IPS-15b (cell line): ENCODE results near the gene DCAF16.

Experiments used
- H3K27me3 ChIP-seq: one replicate; pipeline ENCODE4 v1.6.1; 2013; ENCODE audit warnings: low read length; ENCODE audit not compliant: control insufficient read depth, insufficient read depth
- H3K36me3 ChIP-seq: one replicate; pipeline ENCODE4 v1.6.1; 2013; ENCODE audit warnings: low read length; ENCODE audit not compliant: control insufficient read depth, insufficient read depth
- H3K4me1 ChIP-seq: one replicate; pipeline ENCODE4 v1.6.1; 2013; ENCODE audit warnings: mild to moderate bottlenecking, low read length; ENCODE audit not compliant: control insufficient read depth, insufficient read depth
- H3K4me3 ChIP-seq: one replicate; pipeline ENCODE4 v1.5.1; 2013; ENCODE audit warnings: low read depth, low read length
- H3K9ac ChIP-seq: one replicate; pipeline ENCODE4 v1.6.1; 2013; ENCODE audit warnings: low read depth, mild to moderate bottlenecking, low read length
- H3K9me3 ChIP-seq: one replicate; pipeline ENCODE4 v1.6.1; 2013; ENCODE audit warnings: mild to moderate bottlenecking, low read length; ENCODE audit not compliant: control insufficient read depth, insufficient read depth

The DCAF16 gene

DNA sequence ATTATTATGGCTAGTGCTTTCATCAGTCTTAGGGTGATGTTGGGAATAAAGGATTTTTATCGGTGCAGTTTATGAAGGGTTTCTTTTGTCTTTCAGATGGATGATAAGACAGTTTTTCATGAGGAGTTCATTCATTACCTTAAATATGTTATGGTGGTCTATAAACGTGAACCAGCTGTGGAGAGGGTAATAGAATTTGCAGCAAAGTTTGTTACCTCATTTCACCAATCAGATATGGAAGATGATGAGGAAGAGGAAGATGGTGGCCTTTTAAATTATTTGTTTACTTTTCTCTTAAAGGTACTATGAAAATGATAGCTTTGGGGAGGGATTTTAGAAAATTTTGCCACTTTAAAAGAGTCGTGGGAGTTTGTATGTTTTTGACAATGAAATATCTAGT lies 1.6 kb upstream of the DCAF16 start:
- H3K27me3 ChIP-seq: no peaks in the 10 kb centered on the region
- peak overlapping the region; percentile 76 for H3K4me3 ChIP-seq
- H3K36me3 ChIP-seq: peaks cover 7% of the 10 kb centered on the region
- H3K4me1 ChIP-seq: peaks cover 8% of the 10 kb centered on the region
- no peaks in the 10 kb centered on the region for H3K9me3 ChIP-seq
- no peak overlapping the region for H3K9ac ChIP-seq

DNA sequence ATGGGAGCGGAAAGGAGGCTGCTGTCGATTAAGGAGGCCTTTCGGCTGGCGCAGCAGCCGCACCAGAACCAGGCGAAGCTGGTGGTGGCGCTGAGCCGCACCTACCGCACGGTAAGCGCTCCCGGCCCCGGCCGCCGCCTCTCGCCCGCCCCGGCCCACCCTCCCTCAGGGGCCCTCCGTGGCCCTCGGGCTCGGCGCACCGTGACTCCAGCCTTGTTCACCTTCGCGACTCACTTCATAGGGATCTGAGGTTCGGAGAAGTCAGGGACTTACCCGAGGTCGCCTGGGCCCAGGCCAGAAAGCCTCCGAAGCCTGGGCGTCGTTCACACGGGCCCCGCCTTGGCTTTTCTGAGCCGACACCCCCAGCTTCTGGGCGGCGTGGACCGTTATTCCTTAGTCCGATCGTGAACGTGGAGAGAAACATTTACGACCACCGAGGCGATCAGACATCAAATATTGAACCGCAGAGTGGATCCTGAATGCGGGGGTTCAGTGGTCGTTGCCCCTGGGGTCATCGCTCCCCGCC lies 584 bp upstream of the DCAF16 start:
- no peaks in the 10 kb centered on the region for H3K9me3 ChIP-seq
- H3K4me3 ChIP-seq: peak overlapping the region; percentile 76
- H3K4me1 ChIP-seq: peaks cover 8% of the 10 kb centered on the region
- no peaks in the 10 kb centered on the region for H3K27me3 ChIP-seq
- peak overlapping the region; percentile 80 for H3K9ac ChIP-seq
- H3K36me3 ChIP-seq: peaks cover 5% of the 10 kb centered on the region

DNA sequence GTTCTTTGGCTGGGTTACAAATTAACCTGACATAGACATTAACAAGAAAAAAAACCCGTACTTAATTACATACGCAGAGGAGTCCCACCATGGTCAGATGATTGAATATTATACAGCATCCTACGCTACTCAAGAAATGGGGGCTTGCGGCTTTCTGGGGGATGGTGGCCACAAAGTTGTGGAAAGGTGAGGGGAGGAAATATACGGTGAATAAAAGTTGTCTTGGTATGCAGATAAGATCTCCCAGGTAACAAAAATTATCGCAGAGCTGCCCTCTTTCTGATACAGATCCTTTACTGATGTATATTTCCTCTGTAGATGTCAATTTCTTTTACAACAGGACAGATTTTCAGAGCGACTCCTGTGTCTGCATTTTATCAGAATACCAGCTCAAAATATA lies 890 bp downstream of the DCAF16 start:
- no peaks in the 10 kb centered on the region for H3K9me3 ChIP-seq
- H3K27me3 ChIP-seq: no peaks in the 10 kb centered on the region
- peak overlapping the region; percentile 96 for H3K9ac ChIP-seq
- H3K36me3 ChIP-seq: peaks cover 4% of the 10 kb centered on the region
- peaks cover 8% of the 10 kb centered on the region for H3K4me1 ChIP-seq
- H3K4me3 ChIP-seq: peak overlapping the region; percentile 96

DNA sequence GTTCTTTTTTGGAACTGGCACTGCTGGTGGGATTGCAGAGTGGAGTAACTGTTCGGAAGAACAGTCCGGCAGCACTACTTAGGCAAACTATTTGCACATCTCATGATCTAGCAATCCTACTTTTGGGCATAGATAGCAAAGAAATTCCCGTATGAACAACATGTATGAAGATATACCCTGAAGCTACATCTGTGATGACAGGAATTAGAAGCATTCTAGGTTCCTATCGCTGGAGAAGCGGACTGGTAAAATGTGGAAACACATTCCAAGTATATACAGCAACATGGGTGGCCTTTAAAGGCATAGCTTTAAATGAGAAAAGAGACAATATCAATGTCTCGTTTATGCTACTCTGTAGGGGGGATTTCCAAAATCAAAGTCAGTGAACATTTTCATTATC lies 3.1 kb downstream of the DCAF16 start:
- Histone ChIP-seq H3K9me3 (no peaks in the 10 kb centered on the region), H3K4me1 (peaks cover 8% of the 10 kb centered on the region), H3K27me3 (no peaks in the 10 kb centered on the region), H3K9ac (no peak overlapping the region), H3K36me3 (peaks cover 20% of the 10 kb centered on the region), H3K4me3 (peak overlapping the region; percentile 19)

DNA sequence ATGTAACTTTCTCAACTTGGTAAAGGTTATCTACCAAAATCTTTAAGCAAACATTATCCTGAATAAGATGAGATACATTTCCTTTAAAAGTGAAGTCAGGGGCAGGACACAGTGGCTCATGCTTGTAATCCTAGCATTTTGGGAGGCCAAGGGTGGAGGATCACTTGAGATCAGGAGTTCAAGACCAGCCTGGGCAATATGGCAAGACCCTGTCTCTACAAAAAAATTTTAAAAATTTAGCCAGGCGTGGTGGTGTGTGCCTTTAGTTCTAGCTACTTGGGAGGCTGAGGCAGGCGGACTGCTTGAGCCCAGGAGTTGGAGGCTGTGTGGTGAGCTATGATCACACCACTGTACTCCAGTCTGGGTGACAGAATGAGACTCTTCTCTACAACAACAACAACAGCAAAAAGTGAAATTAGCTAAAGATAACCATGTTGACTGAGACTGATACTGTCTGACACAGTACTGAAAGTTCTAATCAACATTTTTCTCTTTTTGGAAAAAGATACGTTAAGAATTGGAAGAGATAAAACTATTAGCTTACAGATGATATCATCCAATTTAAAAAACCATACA lies 4.9 kb downstream of the DCAF16 start:
- Histone ChIP-seq H3K27me3 (no peaks in the 10 kb centered on the region), H3K36me3 (peaks cover 20% of the 10 kb centered on the region), H3K4me3 (no peak overlapping the region), H3K4me1 (peaks cover 8% of the 10 kb centered on the region), H3K9ac (no peak overlapping the region), H3K9me3 (no peaks in the 10 kb centered on the region)

DNA sequence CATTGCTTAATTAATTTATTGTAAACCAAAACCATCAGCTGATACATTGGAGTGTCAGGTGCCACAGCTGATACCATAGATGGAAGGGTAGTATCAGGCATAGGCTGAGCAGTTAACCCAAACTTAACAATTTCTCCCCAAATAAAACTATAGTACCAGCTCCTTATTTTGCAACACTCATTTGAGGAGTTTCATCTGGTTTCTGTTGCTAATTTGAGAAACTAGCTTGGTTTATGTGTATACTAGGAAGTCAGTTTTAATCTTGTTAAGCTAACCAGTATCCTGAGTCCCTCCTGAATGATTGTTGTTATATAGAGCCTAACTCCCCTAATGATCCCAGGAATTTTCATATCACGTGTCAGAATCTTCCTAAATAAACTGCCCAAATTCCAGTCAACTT lies 12.7 kb downstream of the DCAF16 start:
- peaks cover 6% of the 10 kb centered on the region for H3K36me3 ChIP-seq
- H3K9me3 ChIP-seq: no peaks in the 10 kb centered on the region

DNA sequence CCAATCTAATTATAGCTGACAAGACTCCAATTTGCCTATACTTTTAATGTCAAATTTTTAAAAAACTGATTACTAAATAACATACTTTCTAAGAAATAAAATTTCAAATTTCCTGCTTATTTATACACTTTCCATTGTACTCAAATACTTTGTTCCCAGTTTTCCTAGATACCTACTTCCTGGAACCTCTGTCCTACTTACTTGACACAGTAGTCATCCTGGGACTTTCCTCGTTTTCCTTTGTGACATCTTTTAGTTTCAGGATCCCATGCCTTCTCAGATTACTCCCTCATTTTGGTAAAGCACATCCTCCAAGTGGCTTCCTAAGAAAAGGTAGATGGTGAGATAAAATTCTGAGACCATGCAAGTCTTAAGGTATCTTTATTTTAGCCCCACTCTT lies 15.8 kb downstream of the DCAF16 start:
- no peaks in the 10 kb centered on the region for H3K27me3 ChIP-seq
- no peaks in the 10 kb centered on the region for H3K9me3 ChIP-seq
- no peak overlapping the region for H3K4me3 ChIP-seq
- no peaks in the 10 kb centered on the region for H3K4me1 ChIP-seq
- no peaks in the 10 kb centered on the region for H3K36me3 ChIP-seq
- no peak overlapping the region for H3K9ac ChIP-seq

More for the DNA sequence above, 12.7 kb downstream of the DCAF16 start:
- no peak overlapping the region for H3K4me3 ChIP-seq
- no peaks in the 10 kb centered on the region for H3K4me1 ChIP-seq
- no peaks in the 10 kb centered on the region for H3K27me3 ChIP-seq
- H3K9ac ChIP-seq: no peak overlapping the region

DNA sequence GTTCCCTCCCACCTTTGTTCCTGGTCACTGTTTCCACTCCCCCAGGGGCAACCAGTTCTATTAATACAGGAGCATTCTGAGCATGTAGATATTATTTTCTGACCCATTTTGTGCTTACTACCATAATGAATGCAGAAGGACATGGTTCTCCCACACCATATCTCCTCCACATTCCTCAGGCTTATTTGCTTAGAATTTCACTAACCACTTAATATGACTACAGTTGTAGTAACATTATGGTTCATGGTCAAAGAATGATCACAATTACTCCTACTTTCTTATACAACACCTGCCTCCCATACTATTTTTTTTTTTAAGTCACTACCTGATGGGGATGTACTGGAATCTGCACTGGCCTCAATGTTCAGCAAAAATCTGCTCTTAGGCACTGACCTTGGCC lies 21.6 kb downstream of the DCAF16 start:
- no peak overlapping the region for H3K4me3 ChIP-seq
- no peaks in the 10 kb centered on the region for H3K27me3 ChIP-seq
- no peaks in the 10 kb centered on the region for H3K36me3 ChIP-seq

DNA sequence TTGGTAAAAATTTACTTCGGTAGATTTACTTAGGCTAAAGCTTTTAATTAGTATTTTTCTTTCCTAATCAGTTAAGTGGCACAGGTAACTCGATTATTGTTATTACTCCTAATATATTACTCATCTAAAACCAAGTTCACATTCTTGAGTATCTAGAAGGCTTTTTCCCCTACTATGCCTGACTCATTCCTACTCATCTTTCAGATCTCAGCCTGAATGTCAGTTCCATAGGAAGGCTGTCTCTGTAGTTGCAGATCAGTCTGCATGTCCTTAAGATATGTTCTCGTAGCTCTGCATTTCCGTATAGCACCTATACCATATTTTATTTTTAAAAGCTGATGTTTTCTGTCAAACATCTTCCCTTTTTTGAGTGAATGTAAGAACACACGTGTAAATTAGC lies 23.2 kb downstream of the DCAF16 start:
- H3K27me3 ChIP-seq: peaks cover 14% of the 10 kb centered on the region
- H3K4me3 ChIP-seq: no peak overlapping the region
- no peaks in the 10 kb centered on the region for H3K4me1 ChIP-seq
- no peak overlapping the region for H3K9ac ChIP-seq
- no peaks in the 10 kb centered on the region for H3K36me3 ChIP-seq
- no peaks in the 10 kb centered on the region for H3K9me3 ChIP-seq

More for the DNA sequence above, 21.6 kb downstream of the DCAF16 start:
- Histone ChIP-seq H3K4me1 (no peaks in the 10 kb centered on the region), H3K9me3 (no peaks in the 10 kb centered on the region), H3K9ac (no peak overlapping the region)

DNA sequence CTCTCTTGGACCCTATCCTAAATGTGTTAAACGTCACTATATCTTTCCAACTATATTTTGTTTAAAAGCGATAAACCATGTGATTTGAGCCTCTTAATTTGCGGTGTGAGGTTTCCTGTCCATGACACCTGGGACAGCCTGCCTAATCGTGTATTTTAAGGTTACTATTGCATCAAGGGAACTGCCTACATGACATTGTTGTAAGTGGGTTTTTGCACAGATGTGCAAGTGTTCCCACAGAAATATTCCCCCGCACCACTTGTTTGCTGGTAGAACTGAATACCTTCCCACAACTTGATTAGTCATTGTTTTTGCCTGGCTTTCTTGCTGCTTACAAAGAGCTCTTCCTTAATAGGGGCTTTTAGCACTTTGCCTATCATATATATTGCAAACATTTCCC lies 24.0 kb downstream of the DCAF16 start:
- Histone ChIP-seq H3K9ac (no peak overlapping the region), H3K9me3 (no peaks in the 10 kb centered on the region), H3K36me3 (no peaks in the 10 kb centered on the region), H3K4me1 (no peaks in the 10 kb centered on the region), H3K27me3 (peaks cover 21% of the 10 kb centered on the region), H3K4me3 (no peak overlapping the region)

DNA sequence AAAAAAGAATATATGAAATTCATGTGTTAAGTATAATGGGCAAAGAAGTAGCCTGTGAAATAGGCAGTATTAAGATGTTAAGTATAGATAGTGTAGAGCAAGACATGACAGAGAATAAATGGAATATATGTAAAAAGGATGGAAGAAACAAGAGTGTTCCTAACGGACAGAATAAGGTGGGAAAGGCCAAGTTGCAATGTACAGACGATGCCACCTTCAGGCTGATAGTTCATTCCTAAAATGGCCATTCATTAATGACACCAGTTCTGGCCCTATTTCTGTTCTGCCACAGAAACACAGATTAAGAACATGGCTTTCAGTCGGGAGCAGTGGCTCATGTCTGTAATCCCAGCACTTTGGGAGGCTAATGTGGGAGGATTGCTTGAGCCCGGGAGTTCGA lies 24.7 kb downstream of the DCAF16 start:
- Histone ChIP-seq H3K9me3 (no peaks in the 10 kb centered on the region), H3K27me3 (peaks cover 28% of the 10 kb centered on the region), H3K36me3 (no peaks in the 10 kb centered on the region), H3K4me1 (no peaks in the 10 kb centered on the region), H3K4me3 (no peak overlapping the region), H3K9ac (no peak overlapping the region)

DNA sequence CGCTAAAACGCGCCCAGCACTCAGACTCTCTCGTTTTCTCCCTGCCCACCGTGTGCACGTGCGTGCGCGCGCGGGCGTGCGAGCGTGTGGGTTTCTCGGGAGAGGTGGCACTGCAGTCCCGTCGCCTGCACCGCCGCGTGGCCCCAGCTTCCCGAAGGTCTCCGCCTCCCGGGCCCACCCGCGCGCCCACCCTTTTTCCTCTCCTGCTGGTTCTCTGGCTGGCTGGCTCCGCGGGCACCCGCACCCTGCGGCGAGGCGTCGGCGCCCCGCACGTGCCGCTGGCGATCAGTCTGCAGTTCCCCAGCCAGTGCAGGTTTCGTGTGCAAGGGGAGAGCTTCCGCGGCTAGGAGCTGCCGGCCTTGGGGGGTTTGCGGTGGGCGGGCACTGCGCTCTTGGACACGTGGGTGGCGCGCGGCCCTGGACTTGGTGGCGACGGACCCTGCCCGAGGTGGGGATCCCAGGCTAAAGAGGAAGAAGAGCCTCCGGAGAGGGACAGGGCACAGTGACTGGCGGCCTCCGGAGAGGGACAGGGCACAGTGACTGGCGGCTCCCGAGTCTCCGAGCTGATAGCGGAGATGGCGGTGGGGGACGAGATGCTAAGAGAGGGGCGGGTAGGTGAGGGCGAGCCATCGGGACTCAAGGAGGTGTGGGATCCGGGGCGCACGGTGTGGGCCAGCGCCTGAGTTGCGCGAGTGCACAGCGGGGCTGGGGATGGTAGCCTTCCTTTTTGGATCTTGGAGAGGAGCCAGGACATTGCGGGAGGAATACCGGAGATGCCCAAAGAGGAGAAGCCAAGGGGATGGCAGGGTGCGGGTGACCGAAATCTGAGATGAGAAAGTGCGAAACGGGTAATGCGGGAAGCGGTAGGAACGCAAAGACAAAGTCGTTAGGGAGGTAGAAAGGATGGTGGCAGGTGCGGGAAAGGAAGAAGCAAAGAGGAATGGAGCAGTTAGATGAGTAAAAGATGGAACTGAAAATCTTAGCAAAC lies 29.0 kb downstream of the DCAF16 start, which contains the start of gene FAM184B:
FAM184B (minus strand) TSS at position 322 of the 988 bp plus-strand sequence. CDS start 322 bp downstream, outside the sequence.
- H3K27me3 ChIP-seq: peaks cover 48% of the 10 kb centered on the region
- peak within 1 kb of the TSS; percentile 53 for H3K4me3 ChIP-seq
- H3K36me3 ChIP-seq: no peaks in the 10 kb centered on the region
- peaks cover 3% of the 10 kb centered on the region for H3K4me1 ChIP-seq
- H3K9me3 ChIP-seq: no peaks in the 10 kb centered on the region
- no peak within 1 kb of the TSS for H3K9ac ChIP-seq
